MG63 (cell line): ENCODE data around the gene PAN3. TPM values are rescaled to one million over a fixed set of nuclear protein-coding genes. Genes with fewer than 3 reads are reported as not detected.

ENCODE experiments used
- DNase-seq: peaks from one replicate; pipeline ENCODE4 v3.0.0-alpha.2; 2020
- H3K27me3 ChIP-seq: fragments of 250-450 bp; sonication (Bioruptor Pico); 2 replicates; pipeline ENCODE4 v1.5.1; 2020; ENCODE audit warnings: mild to moderate bottlenecking, moderate library complexity
- H3K36me3 ChIP-seq: fragments of 250-450 bp; sonication (Bioruptor Pico); 2 replicates; pipeline ENCODE4 v1.5.1; 2020; ENCODE audit warnings: mild to moderate bottlenecking, moderate library complexity
- H3K4me3 ChIP-seq: fragments of 250-450 bp; sonication (Bioruptor Pico); 2 replicates; pipeline ENCODE4 v1.5.1; 2020; ENCODE audit warnings: mild to moderate bottlenecking, moderate library complexity
- H3K9me3 ChIP-seq: fragments of 250-450 bp; sonication (Bioruptor Pico); 2 replicates; pipeline ENCODE4 v1.5.1; 2020; ENCODE audit warnings: mild to moderate bottlenecking, moderate library complexity
- total RNA-seq: library from RNA; depleted of rRNA; stranded (reverse); fragments of >200 nt; shearing (Covaris generic); gene quantifications from 2 replicates; pipeline ENCODE4 v1.2.3, GENCODE V29; 2014; ENCODE audit warnings: low replicate concordance

Gene PAN3
- total RNA-seq, 1 experiment from 2014 or later: 11.6 TPM

- DNase-seq: no peak
- no peak overlapping the region for H3K4me3 ChIP-seq
- no peaks in the 10 kb centered on the region for H3K9me3 ChIP-seq
- no peaks in the 10 kb centered on the region for H3K27me3 ChIP-seq
- H3K36me3 ChIP-seq: no peaks in the 10 kb centered on the region
Observed at GRCh38 chr13:28314879-28315278, 176.5 kb downstream of the PAN3 start.

GRCh38 chr13:28316129-28316528 lies 177.8 kb downstream of the PAN3 start:
- no peak for DNase-seq
- Histone ChIP-seq H3K4me3 (no peak overlapping the region), H3K9me3 (no peaks in the 10 kb centered on the region), H3K36me3 (no peaks in the 10 kb centered on the region), H3K27me3 (no peaks in the 10 kb centered on the region)

GRCh38 chr13:28316836-28317235 lies 178.5 kb downstream of the PAN3 start:
- no peak for DNase-seq
- H3K27me3 ChIP-seq: no peaks in the 10 kb centered on the region

GRCh38 chr13:28318496-28318895 lies 180.2 kb downstream of the PAN3 start:
- DNase-seq: no peak
- no peaks in the 10 kb centered on the region for H3K9me3 ChIP-seq
- no peaks in the 10 kb centered on the region for H3K36me3 ChIP-seq
- no peak overlapping the region for H3K4me3 ChIP-seq
- H3K27me3 ChIP-seq: no peaks in the 10 kb centered on the region

More at GRCh38 chr13:28316836-28317235, 178.5 kb downstream of the PAN3 start:
- Histone ChIP-seq H3K36me3 (no peaks in the 10 kb centered on the region), H3K9me3 (no peaks in the 10 kb centered on the region), H3K4me3 (no peak overlapping the region)

- no peaks in the 10 kb centered on the region for H3K36me3 ChIP-seq
- H3K27me3 ChIP-seq: no peaks in the 10 kb centered on the region
- no peaks in the 10 kb centered on the region for H3K9me3 ChIP-seq
- no peak for DNase-seq
- no peak overlapping the region for H3K4me3 ChIP-seq
Observed at GRCh38 chr13:28319528-28319927, 181.2 kb downstream of the PAN3 start.

- Histone ChIP-seq H3K9me3 (no peaks in the 10 kb centered on the region), H3K4me3 (no peak overlapping the region), H3K27me3 (no peaks in the 10 kb centered on the region), H3K36me3 (no peaks in the 10 kb centered on the region)
- DNase-seq: no peak
Observed at GRCh38 chr13:28320209-28320608, 181.9 kb downstream of the PAN3 start.

GRCh38 chr13:28320884-28321574 lies 182.7 kb downstream of the PAN3 start:
- DNase-seq: no peak
- no peak overlapping the region for H3K4me3 ChIP-seq
- no peaks in the 10 kb centered on the region for H3K9me3 ChIP-seq

GRCh38 chr13:28321756-28322155 lies 183.4 kb downstream of the PAN3 start:
- Histone ChIP-seq H3K4me3 (no peak overlapping the region), H3K27me3 (no peaks in the 10 kb centered on the region), H3K9me3 (no peaks in the 10 kb centered on the region), H3K36me3 (no peaks in the 10 kb centered on the region)
- no peak for DNase-seq

More at GRCh38 chr13:28320884-28321574, 182.7 kb downstream of the PAN3 start:
- no peaks in the 10 kb centered on the region for H3K36me3 ChIP-seq
- no peaks in the 10 kb centered on the region for H3K27me3 ChIP-seq

GRCh38 chr13:28322256-28322905 lies 184.0 kb downstream of the PAN3 start:
- H3K4me3 ChIP-seq: no peak overlapping the region
- no peaks in the 10 kb centered on the region for H3K36me3 ChIP-seq
- no peaks in the 10 kb centered on the region for H3K27me3 ChIP-seq
- no peaks in the 10 kb centered on the region for H3K9me3 ChIP-seq
- no peak for DNase-seq

GRCh38 chr13:28324181-28324789 lies 185.9 kb downstream of the PAN3 start:
- Histone ChIP-seq H3K9me3 (no peaks in the 10 kb centered on the region), H3K36me3 (no peaks in the 10 kb centered on the region), H3K4me3 (no peak overlapping the region), H3K27me3 (no peaks in the 10 kb centered on the region)
- DNase-seq: peak; percentile 42

- DNase-seq: no peak
- no peaks in the 10 kb centered on the region for H3K36me3 ChIP-seq
Observed at GRCh38 chr13:28325022-28325421, 186.7 kb downstream of the PAN3 start.

GRCh38 chr13:28326056-28326455 lies 187.7 kb downstream of the PAN3 start:
- Histone ChIP-seq H3K4me3 (no peak overlapping the region), H3K27me3 (no peaks in the 10 kb centered on the region), H3K36me3 (no peaks in the 10 kb centered on the region), H3K9me3 (no peaks in the 10 kb centered on the region)
- DNase-seq: no peak

More at GRCh38 chr13:28325022-28325421, 186.7 kb downstream of the PAN3 start:
- no peaks in the 10 kb centered on the region for H3K9me3 ChIP-seq
- H3K4me3 ChIP-seq: no peak overlapping the region
- H3K27me3 ChIP-seq: no peaks in the 10 kb centered on the region

- no peak overlapping the region for H3K4me3 ChIP-seq
- no peaks in the 10 kb centered on the region for H3K9me3 ChIP-seq
- DNase-seq: no peak
Observed at GRCh38 chr13:28327373-28328270, 189.3 kb downstream of the PAN3 start.

GRCh38 chr13:28328271-28328607 lies 189.9 kb downstream of the PAN3 start:
- no peak overlapping the region for H3K4me3 ChIP-seq
- H3K27me3 ChIP-seq: no peaks in the 10 kb centered on the region
- H3K9me3 ChIP-seq: no peaks in the 10 kb centered on the region
- H3K36me3 ChIP-seq: no peaks in the 10 kb centered on the region
- no peak for DNase-seq

More at GRCh38 chr13:28327373-28328270, 189.3 kb downstream of the PAN3 start:
- Histone ChIP-seq H3K27me3 (no peaks in the 10 kb centered on the region), H3K36me3 (no peaks in the 10 kb centered on the region)

- Histone ChIP-seq H3K9me3 (no peaks in the 10 kb centered on the region), H3K36me3 (no peaks in the 10 kb centered on the region), H3K27me3 (no peaks in the 10 kb centered on the region), H3K4me3 (no peak overlapping the region)
- DNase-seq: peak; percentile 55
Observed at GRCh38 chr13:28329395-28330158, 191.2 kb downstream of the PAN3 start.

- Histone ChIP-seq H3K4me3 (no peak overlapping the region), H3K36me3 (no peaks in the 10 kb centered on the region), H3K9me3 (peaks cover 4% of the 10 kb centered on the region), H3K27me3 (no peaks in the 10 kb centered on the region)
- DNase-seq: no peak
Observed at GRCh38 chr13:28333204-28333881, 195.0 kb downstream of the PAN3 start.
